DMS53 (cell line): ENCODE results near the gene THSD4.

Experiments used
- DNase-seq: peaks from one replicate; lab custom pipeline; 2025; lab: John Stamatoyannopoulos, UW

The THSD4 gene

GRCh38 chr15:71628988-71629770 is 513.9 kb downstream of the THSD4 start:
- no peak for DNase-seq

GRCh38 chr15:71629781-71630474 is 514.7 kb downstream of the THSD4 start:
- DNase-seq = no peak

GRCh38 chr15:71630475-71630809 is 515.2 kb downstream of the THSD4 start:
- no peak for DNase-seq

- no peak for DNase-seq
Observed at GRCh38 chr15:71632576-71633195, 517.4 kb downstream of the THSD4 start.

GRCh38 chr15:71634820-71635560 is 519.7 kb downstream of the THSD4 start:
- DNase-seq = peak; percentile 76

GRCh38 chr15:71635735-71636134 is 520.5 kb downstream of the THSD4 start:
- DNase-seq = no peak

- no peak for DNase-seq
Observed at GRCh38 chr15:71638876-71639275, 523.6 kb downstream of the THSD4 start.

GRCh38 chr15:71639471-71639870 is 524.2 kb downstream of the THSD4 start:
- DNase-seq = no peak

- DNase-seq = no peak
Observed at GRCh38 chr15:71643918-71644317, 528.6 kb downstream of the THSD4 start.

GRCh38 chr15:71646767-71647486 is 531.7 kb downstream of the THSD4 start:
- DNase-seq = no peak

- DNase-seq = no peak
Observed at GRCh38 chr15:71647487-71647808, 532.2 kb downstream of the THSD4 start.

- DNase-seq = no peak
Observed at GRCh38 chr15:71648095-71648494, 532.8 kb downstream of the THSD4 start.

GRCh38 chr15:71649894-71650293 is 534.6 kb downstream of the THSD4 start:
- peak; percentile 10 for DNase-seq

- no peak for DNase-seq
Observed at GRCh38 chr15:71650603-71651002, 535.3 kb downstream of the THSD4 start.

GRCh38 chr15:71651750-71652186 is 536.5 kb downstream of the THSD4 start:
- DNase-seq = peak; percentile 72

GRCh38 chr15:71654042-71654719 is 538.9 kb downstream of the THSD4 start:
- no peak for DNase-seq

GRCh38 chr15:71654720-71655174 is 539.5 kb downstream of the THSD4 start:
- DNase-seq = no peak

GRCh38 chr15:71656425-71656824 is 541.2 kb downstream of the THSD4 start:
- no peak for DNase-seq

- no peak for DNase-seq
Observed at GRCh38 chr15:71657141-71657540, 541.9 kb downstream of the THSD4 start.

- no peak for DNase-seq
Observed at GRCh38 chr15:71658036-71658435, 542.8 kb downstream of the THSD4 start.
